ENCODE results near the gene ZIC1. TPM values are rescaled to one million over a fixed set of nuclear protein-coding genes. Genes with fewer than 3 reads are reported as not detected.

The ZIC1 gene
- under 0.01 and 1.1 TPM in 2 replicates for total RNA-seq (2012; rRNA removed)

DNA sequence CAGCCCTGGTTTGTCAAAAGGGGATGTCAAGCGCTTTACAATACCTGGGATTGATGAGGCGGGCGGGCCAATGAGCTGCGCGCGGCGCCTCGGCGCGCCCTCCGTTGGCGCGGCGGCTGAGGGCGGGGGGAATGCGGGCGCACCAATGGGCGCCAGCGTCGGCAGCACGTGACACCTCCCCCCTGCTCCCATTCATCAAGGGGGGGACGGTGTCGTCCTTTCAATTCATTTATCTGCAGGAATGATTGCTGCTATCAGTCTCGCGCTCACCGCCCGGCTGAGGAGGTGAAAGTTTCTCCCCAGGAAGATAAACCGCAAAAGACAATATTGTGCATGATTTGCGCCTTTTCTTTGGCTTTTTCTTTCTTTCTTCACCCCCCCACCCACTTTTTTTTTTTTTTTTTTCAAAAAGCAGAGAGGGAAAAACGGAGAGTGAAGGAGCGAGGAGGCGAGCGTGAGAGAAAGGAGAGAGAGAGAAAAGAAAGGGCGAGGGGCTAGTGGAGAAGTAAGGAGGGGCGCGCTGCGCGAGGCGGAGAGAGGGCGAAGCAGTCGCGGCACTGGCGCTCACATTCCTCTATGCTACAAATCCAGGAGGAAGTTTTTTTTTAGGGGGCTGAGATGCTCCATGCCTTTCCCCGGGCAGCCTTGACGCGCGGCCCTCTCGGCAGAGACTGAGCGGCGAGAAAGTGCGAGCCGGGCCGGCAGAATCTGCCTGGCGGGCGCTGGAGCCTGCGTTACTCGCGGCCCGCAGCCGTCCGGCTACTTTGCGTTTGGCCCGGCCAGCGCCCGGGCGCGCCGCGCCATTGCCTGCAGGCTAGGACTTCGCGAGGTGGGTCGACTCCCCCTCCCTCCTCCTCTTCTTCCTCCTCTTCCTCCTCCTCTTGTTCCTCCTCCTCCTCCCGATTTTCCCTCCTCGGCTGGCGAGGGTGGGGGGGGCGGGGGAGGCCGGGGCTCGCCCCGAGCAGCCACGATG, at the start of gene ZIC1:
Gene ZIC1, plus strand, starts transcription at position 223 of the 973 bp plus-strand sequence. Its CDS starts 748 bp downstream, at position 971.
- Histone ChIP-seq H3K4me1 (ENCODE audit: control insufficient read depth, insufficient read depth, low read length) (peaks cover 8% of the 10 kb centered on the region), H3K4me2 (ENCODE audit: low read length) (peak within 1 kb of the TSS; percentile 92), H3K9ac (ENCODE audit: low read depth, low read length) (peak within 1 kb of the TSS; percentile 90), H3K9me3 (replicated peaks; ENCODE audit: low read length) (no peaks in the 10 kb centered on the region), H3K4me3 (ENCODE audit: low read length) (peak within 1 kb of the TSS; percentile 88), H3K36me3 (ENCODE audit: insufficient read depth, low read length) (peaks cover 14% of the 10 kb centered on the region), H3K27me3 (ENCODE audit: control insufficient read depth, insufficient read depth, low read length) (no peaks in the 10 kb centered on the region)

DNA sequence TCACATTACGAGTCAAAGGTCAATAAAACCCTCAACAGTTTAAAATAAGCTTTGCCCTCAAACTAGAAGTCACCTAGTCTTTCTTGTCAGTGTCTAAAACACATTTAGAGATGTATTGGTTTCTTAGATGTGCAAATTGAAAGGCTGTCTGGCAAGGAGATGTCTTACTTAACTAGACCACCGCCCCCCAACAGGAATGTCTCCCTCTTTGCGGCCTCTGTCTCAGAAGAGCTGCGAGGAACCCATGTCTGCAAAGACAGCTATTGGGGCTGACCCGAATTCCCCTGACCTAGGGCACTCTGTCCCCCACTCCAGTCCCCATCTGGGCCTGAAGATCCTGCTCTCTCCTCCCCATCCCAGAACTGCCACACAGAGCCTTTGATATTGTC, 49.1 kb upstream of the ZIC1 start:
- Histone ChIP-seq H3K27me3 (ENCODE audit: control insufficient read depth, insufficient read depth, low read length) (peaks cover 28% of the 10 kb centered on the region), H3K36me3 (ENCODE audit: insufficient read depth, low read length) (no peaks in the 10 kb centered on the region), H3K9me3 (replicated peaks; ENCODE audit: low read length) (no peaks in the 10 kb centered on the region), H3K9ac (ENCODE audit: low read depth, low read length) (no peak overlapping the region), H3K4me1 (ENCODE audit: control insufficient read depth, insufficient read depth, low read length) (no peaks in the 10 kb centered on the region), H3K4me3 (ENCODE audit: low read length) (no peak overlapping the region), H3K4me2 (ENCODE audit: low read length) (no peak overlapping the region)

DNA sequence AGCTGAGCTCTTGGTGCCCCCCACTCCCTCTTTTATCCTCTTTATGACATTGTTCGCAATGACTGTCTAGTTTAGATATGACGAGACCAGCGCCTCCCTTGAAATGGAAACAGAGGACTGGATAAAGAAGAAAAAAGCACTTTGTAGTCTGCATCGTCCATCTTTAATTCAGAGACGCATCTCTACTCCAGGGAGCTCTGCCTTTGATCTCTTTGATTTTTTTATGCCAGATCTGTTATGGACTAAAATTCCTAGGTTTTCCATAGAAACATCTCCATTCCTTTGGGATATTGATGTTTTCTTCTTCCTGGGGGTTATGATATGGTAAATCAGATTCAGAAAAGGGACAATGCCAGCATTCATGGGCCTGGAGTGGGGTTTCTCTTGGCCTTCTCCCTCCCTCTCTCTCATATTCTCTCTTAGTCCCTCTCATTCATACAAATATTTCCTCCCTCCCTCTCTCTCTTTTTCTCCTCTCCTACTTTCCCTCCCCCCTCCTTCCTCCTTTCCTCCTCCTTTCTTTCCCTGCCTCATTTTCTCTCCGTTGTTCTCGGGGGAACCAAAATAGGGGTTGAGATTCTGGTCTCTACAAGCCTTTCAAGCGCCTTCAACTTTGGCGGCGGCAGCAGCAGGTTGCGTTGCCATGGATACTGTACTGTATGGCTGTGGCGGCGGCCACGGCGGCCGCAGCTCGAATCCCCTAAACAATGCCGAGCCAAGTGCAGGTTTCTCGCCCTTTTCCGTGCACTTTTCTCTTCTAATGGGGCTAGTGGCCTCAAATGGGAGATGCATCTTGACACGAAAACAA, 48.3 kb upstream of the ZIC1 start:
- H3K4me3 ChIP-seq (ENCODE audit: low read length): no peak overlapping the region

DNA sequence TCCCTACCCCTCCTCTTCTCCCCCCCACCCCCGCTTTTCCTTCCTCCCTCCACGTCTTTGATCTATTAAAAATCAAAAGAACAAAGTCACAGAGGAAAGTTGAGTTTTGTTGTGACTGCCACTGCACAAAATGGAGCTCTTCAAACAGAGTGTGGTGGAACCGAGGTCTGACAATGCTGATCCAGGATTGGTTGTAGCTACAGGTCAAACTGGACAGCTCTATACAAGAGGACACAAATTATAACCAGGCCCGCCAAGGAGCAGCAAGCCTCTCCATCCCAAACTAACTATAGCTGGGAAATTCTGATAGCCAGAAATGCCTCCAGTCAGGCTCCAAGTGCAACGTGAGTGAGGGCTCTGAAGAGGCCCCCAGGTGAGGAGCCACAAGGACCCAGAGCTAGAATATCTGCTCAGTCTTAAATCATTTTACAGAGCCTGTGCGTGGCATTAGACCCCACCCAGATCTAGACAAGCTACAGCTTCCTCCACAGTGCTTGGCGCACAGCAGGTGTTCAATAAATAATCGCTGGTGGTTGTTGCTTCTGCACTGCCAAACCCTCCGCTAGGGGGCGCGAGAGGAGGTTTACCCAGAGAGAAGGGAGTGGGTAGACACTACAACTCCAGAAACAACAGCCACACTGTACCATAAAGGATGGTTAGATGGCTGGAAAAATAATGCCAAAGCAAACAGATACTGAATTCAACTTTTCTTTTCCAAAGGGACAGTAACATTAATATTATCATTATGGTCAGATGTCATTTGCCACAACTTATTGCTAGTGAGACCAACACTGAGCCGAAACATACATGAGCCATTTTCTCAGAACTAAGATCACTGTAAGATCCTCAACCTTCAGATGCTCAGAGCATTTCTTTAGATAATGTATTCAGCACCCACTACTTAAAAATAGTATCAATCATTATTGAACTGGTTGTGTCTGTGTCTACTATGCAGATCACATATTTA, 47.4 kb upstream of the ZIC1 start:
- no peak overlapping the region for H3K4me2 ChIP-seq (ENCODE audit: low read length)
- H3K4me1 ChIP-seq (ENCODE audit: control insufficient read depth, insufficient read depth, low read length): no peaks in the 10 kb centered on the region
- no peak overlapping the region for H3K9ac ChIP-seq (ENCODE audit: low read depth, low read length)
- H3K27me3 ChIP-seq (ENCODE audit: control insufficient read depth, insufficient read depth, low read length): peaks cover 18% of the 10 kb centered on the region
- no peaks in the 10 kb centered on the region for H3K36me3 ChIP-seq (ENCODE audit: insufficient read depth, low read length)
- H3K9me3 ChIP-seq (replicated peaks; ENCODE audit: low read length): no peaks in the 10 kb centered on the region
- no peak overlapping the region for H3K4me3 ChIP-seq (ENCODE audit: low read length)

More for the DNA sequence above, 48.3 kb upstream of the ZIC1 start:
- H3K4me1 ChIP-seq (ENCODE audit: control insufficient read depth, insufficient read depth, low read length): no peaks in the 10 kb centered on the region
- H3K27me3 ChIP-seq (ENCODE audit: control insufficient read depth, insufficient read depth, low read length): peaks cover 24% of the 10 kb centered on the region
- no peak overlapping the region for H3K4me2 ChIP-seq (ENCODE audit: low read length)
- no peaks in the 10 kb centered on the region for H3K36me3 ChIP-seq (ENCODE audit: insufficient read depth, low read length)
- no peak overlapping the region for H3K9ac ChIP-seq (ENCODE audit: low read depth, low read length)
- no peaks in the 10 kb centered on the region for H3K9me3 ChIP-seq (replicated peaks; ENCODE audit: low read length)

DNA sequence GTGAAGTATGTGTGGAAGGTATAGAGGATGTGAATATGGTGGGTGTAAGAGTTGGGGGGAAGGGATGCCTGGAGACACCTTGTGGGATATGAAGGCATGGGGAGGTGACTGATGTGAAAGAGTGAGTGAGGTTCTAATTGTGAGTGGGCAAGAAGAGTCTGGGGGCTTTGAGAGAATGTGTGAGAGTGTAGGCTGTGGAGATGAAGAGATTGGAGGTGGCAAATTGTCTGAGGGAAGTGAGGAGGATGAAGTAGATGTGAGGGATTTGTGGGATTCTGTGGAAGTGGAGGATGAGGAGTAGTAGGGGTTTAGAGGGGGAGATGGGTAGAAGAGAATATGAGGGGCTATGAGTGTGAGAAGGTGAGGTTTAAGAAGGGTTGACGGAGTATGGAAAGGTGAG, 44.4 kb upstream of the ZIC1 start:
- Histone ChIP-seq H3K4me1 (ENCODE audit: control insufficient read depth, insufficient read depth, low read length) (no peaks in the 10 kb centered on the region), H3K27me3 (ENCODE audit: control insufficient read depth, insufficient read depth, low read length) (peaks cover 38% of the 10 kb centered on the region), H3K9ac (ENCODE audit: low read depth, low read length) (no peak overlapping the region), H3K36me3 (ENCODE audit: insufficient read depth, low read length) (no peaks in the 10 kb centered on the region), H3K9me3 (replicated peaks; ENCODE audit: low read length) (peaks cover 5% of the 10 kb centered on the region), H3K4me3 (ENCODE audit: low read length) (no peak overlapping the region), H3K4me2 (ENCODE audit: low read length) (no peak overlapping the region)

DNA sequence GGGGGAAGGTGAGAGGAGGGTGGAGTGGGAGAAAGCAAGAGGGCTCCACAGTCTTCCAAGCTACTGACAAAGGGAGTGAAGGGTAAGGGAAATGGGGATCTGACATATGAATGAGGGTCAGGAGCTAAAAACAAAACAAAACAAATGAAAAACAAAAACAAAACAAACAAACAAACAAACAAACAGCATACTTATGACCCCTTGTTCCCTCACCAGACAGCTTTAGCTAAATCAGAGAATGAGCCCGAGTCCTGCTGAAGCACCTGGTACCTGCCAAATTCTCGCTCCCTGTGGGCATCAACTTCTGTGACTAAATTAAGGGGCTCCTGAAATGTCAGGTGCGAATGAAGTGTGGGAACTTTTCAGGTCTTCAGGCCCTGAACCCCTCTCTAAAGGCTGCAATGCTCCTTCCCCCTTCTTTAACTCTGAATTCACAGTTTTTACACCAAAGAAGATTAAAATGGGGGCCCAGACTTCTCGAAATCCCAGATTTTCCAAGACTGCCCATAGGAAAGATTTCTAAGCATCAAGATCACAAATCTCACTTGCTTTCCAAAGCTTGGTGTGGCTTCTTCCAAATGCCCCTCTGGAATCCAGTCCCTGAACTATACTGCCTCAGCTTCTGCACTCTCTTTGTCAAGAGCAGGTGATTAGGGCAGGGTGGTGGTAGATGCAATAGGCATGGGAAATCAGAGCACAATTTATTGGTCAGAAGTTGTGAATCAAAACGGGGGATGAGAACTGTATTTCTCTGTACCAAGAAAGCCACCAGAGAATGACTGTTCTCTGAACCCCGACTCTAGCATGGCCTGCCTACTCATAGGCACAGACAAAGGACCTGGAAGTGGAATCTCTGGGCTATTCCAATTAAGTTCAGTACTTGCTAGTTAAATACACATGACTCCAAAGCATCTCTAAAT, 43.7 kb upstream of the ZIC1 start:
- Histone ChIP-seq H3K9me3 (replicated peaks; ENCODE audit: low read length) (peaks cover 5% of the 10 kb centered on the region), H3K27me3 (ENCODE audit: control insufficient read depth, insufficient read depth, low read length) (peaks cover 45% of the 10 kb centered on the region), H3K4me2 (ENCODE audit: low read length) (no peak overlapping the region), H3K4me3 (ENCODE audit: low read length) (no peak overlapping the region), H3K4me1 (ENCODE audit: control insufficient read depth, insufficient read depth, low read length) (no peaks in the 10 kb centered on the region), H3K9ac (ENCODE audit: low read depth, low read length) (no peak overlapping the region), H3K36me3 (ENCODE audit: insufficient read depth, low read length) (no peaks in the 10 kb centered on the region)

DNA sequence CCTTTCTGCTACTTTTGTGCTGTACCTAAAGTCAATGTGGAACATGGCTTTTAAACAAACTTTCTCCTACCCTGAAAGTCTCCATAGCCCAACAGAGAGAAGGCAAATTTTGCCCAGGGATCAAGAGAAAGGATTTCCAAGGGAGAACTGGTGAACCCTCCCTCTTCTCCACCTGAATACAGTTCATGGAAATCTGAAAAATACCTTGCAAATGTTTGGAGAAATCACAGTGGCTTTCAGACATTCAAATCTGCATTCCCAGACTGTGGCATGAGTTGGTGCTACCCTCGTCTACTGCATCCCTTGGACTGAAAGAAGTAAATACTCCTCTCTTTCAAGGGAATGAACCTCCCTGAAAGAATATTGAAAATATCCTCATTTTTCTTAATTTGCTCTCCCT, 41.5 kb upstream of the ZIC1 start:
- no peak overlapping the region for H3K4me2 ChIP-seq (ENCODE audit: low read length)
- H3K9me3 ChIP-seq (replicated peaks; ENCODE audit: low read length): peaks cover 5% of the 10 kb centered on the region
- H3K9ac ChIP-seq (ENCODE audit: low read depth, low read length): no peak overlapping the region
- H3K27me3 ChIP-seq (ENCODE audit: control insufficient read depth, insufficient read depth, low read length): peaks cover 64% of the 10 kb centered on the region
- H3K4me3 ChIP-seq (ENCODE audit: low read length): no peak overlapping the region
- no peaks in the 10 kb centered on the region for H3K36me3 ChIP-seq (ENCODE audit: insufficient read depth, low read length)
- no peaks in the 10 kb centered on the region for H3K4me1 ChIP-seq (ENCODE audit: control insufficient read depth, insufficient read depth, low read length)

DNA sequence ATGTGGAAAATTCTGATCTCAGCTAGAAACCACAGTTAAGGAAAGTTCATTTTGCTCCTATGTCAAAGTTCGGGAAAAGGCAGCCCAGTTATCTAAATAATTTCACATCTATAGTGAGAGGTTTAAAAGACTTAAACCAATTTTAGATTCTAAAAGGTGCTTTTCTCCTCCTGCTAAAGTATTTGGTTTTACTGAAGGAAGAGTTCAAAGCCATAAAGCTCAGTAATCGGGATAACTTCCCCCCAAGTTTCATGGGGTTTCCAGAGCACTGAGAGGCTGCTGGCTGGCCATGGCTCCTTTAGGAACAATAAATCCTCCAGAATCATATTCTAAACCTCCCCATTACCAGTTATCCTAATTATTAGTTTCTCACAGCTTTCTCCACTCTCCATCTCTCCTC, 41.0 kb upstream of the ZIC1 start:
- no peak overlapping the region for H3K4me3 ChIP-seq (ENCODE audit: low read length)
- H3K4me1 ChIP-seq (ENCODE audit: control insufficient read depth, insufficient read depth, low read length): no peaks in the 10 kb centered on the region
- H3K27me3 ChIP-seq (ENCODE audit: control insufficient read depth, insufficient read depth, low read length): peaks cover 68% of the 10 kb centered on the region
- H3K4me2 ChIP-seq (ENCODE audit: low read length): no peak overlapping the region
- no peaks in the 10 kb centered on the region for H3K36me3 ChIP-seq (ENCODE audit: insufficient read depth, low read length)
- H3K9ac ChIP-seq (ENCODE audit: low read depth, low read length): no peak overlapping the region
- peaks cover 5% of the 10 kb centered on the region for H3K9me3 ChIP-seq (replicated peaks; ENCODE audit: low read length)

DNA sequence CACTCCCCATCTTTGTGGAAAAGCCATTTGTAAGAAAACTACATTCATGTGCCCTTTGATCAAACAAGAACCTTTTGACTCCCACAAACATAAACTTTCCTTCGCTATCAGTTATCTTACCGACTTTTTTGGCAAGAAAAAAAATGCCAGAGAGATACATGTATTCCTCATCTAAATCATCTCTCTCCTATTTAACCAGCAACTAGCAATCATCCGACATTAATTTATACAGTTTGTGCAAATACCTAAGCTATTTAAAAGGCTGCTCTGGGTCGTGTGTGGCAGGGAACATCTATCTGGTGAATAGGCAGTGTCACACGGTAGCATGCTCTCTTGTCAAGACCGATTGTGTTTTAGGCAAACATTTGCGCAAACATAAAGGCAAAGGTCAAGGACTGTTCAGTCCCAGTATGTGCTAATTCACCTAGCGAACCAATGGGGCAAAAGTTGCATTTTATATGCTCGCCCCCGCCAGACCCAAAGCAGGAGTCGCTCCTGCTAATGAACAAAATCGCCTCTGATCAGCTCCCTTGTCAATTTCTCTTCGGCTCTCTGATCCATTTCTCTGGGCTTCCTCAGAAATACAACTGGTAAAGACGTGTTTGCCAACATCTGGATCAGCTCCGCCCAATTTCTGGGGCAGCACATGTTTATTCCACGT, 40.5 kb upstream of the ZIC1 start:
- Histone ChIP-seq H3K27me3 (ENCODE audit: control insufficient read depth, insufficient read depth, low read length) (peaks cover 74% of the 10 kb centered on the region), H3K36me3 (ENCODE audit: insufficient read depth, low read length) (no peaks in the 10 kb centered on the region), H3K9me3 (replicated peaks; ENCODE audit: low read length) (peaks cover 5% of the 10 kb centered on the region), H3K9ac (ENCODE audit: low read depth, low read length) (no peak overlapping the region), H3K4me2 (ENCODE audit: low read length) (no peak overlapping the region), H3K4me1 (ENCODE audit: control insufficient read depth, insufficient read depth, low read length) (no peaks in the 10 kb centered on the region), H3K4me3 (ENCODE audit: low read length) (no peak overlapping the region)

DNA sequence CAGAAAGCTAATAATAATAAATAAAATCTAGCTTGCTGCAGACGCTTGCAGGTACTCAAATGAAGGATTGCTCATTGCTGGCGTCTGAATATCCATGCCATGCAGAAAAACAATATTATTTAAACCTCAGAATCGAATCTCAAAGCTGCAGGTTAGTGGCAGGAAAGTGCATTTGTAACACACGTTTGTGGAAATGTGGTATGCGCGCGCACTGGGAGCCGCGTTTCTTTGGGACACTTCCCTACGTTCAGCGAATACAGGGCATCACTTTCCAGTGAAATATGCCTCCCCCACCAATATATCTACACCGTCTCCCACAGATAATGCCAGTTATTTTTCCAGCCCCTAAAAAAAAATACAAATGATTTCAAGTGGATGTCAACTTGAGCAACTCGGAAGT, 39.9 kb upstream of the ZIC1 start:
- Histone ChIP-seq H3K9ac (ENCODE audit: low read depth, low read length) (no peak overlapping the region), H3K4me1 (ENCODE audit: control insufficient read depth, insufficient read depth, low read length) (no peaks in the 10 kb centered on the region), H3K4me2 (ENCODE audit: low read length) (peak overlapping the region; percentile 21), H3K4me3 (ENCODE audit: low read length) (no peak overlapping the region), H3K9me3 (replicated peaks; ENCODE audit: low read length) (peaks cover 5% of the 10 kb centered on the region), H3K36me3 (ENCODE audit: insufficient read depth, low read length) (no peaks in the 10 kb centered on the region), H3K27me3 (ENCODE audit: control insufficient read depth, insufficient read depth, low read length) (peaks cover 78% of the 10 kb centered on the region)
